ENCODE measurements around the gene MSMP. TPM values are rescaled to one million over a fixed set of nuclear protein-coding genes. Genes with fewer than 3 reads are reported as not detected.

MSMP gene
- total and polyA plus RNA-seq, 2 experiments from 2014 or later = 0.81 TPM; not detected in 1

GRCh38 chr9:35743880-35744518 is 10.1 kb downstream of the MSMP start (continued):
- no peak for TF ChIP-seq CTCF (conservative IDR thresholded peaks at IDR 0.05; ENCODE audit: low read depth in 2 of 2)
- TF ChIP-seq STAT1 (IDR thresholded peaks at IDR 0.05; ENCODE audit: unreplicated experiment) = no peak
- TF ChIP-seq NANOG (IDR thresholded peaks at IDR 0.05; ENCODE audit: borderline replicate concordance) = no peak

GRCh38 chr9:35743452-35743851 is 10.6 kb downstream of the MSMP start:
- H3K4me1 ChIP-seq (ENCODE audit: insufficient read depth) = peaks cover 23% of the 10 kb centered on the region
- H3K9me2 ChIP-seq (ENCODE audit: insufficient read depth) = no peaks in the 10 kb centered on the region
- peaks cover 38% of the 10 kb centered on the region for H3K79me2 ChIP-seq (replicated peaks; ENCODE audit: insufficient read depth)
- no peaks in the 10 kb centered on the region for H3K27me3 ChIP-seq (ENCODE audit: insufficient read depth)
- peaks cover 3% of the 10 kb centered on the region for H3K27me3 Mint-ChIP-seq (ENCODE audit: insufficient read depth, low read depth, poor library complexity)
- peaks cover 20% of the 10 kb centered on the region for H3K4me1 Mint-ChIP-seq
- no peaks in the 10 kb centered on the region for H3K9me3 Mint-ChIP-seq
- no peak overlapping the region for H3K27ac Mint-ChIP-seq
- H3K36me3 ChIP-seq (ENCODE audit: insufficient read depth) = peaks cover 26% of the 10 kb centered on the region
- peaks cover 70% of the 10 kb centered on the region for H3K36me3 Mint-ChIP-seq (ENCODE audit: low read depth)
- H3F3A ChIP-seq (replicated peaks; ENCODE audit: low read depth) = peaks cover 5% of the 10 kb centered on the region
- no peak overlapping the region for H2AFZ ChIP-seq
- H3K27ac ChIP-seq (ENCODE audit: low read depth) = no peak overlapping the region
- H3K4me2 ChIP-seq = no peak overlapping the region
- no peak overlapping the region for H3K4me3 ChIP-seq
- peaks cover 42% of the 10 kb centered on the region for H4K20me1 ChIP-seq (replicated peaks; ENCODE audit: insufficient read depth)
- ATAC-seq (no peak), DNase-seq (ENCODE audit: low spot score) (no peak)
- no peak overlapping the region for H3K4me3 Mint-ChIP-seq
- TF ChIP-seq EZH2 (IDR thresholded peaks at IDR 0.05; ENCODE audit: low read depth, unreplicated experiment) = no peak
- TF ChIP-seq STAT1 (IDR thresholded peaks at IDR 0.05; ENCODE audit: unreplicated experiment) = no peak
- no peak for TF ChIP-seq EZH2phosphoT487 (IDR thresholded peaks at IDR 0.05; ENCODE audit: unreplicated experiment)
- no peak for TF ChIP-seq ETS1 (IDR thresholded peaks at IDR 0.05)
- TF ChIP-seq ZNF462 (CRISPR knock-in tag; IDR thresholded peaks at IDR 0.05) = no peak
- TF ChIP-seq CTCF (conservative IDR thresholded peaks at IDR 0.05; ENCODE audit: low read depth in 2 of 2) = no peak
- TF ChIP-seq ZNF114 (CRISPR knock-in tag; IDR thresholded peaks at IDR 0.05) = no peak
- no peak for TF ChIP-seq CREB1 (CRISPR knock-in tag; IDR thresholded peaks at IDR 0.05; ENCODE audit: low read depth)
- no peak for TF ChIP-seq NANOG (IDR thresholded peaks at IDR 0.05; ENCODE audit: borderline replicate concordance)

Data from GM23338 (cell line).